Sigmoid colon (tissue), 7 donors: ENCODE measurements around the gene EPN2. TPM values are rescaled to one million over a fixed set of nuclear protein-coding genes. Genes with fewer than 3 reads are reported as not detected.
A peak's percentile ranks its signal among the peaks of the same experiment; 100 is the strongest.

ENCODE experiments used
- DNase-seq: peaks from one replicate; pipeline ENCODE4 v3.0.0-alpha.2; 2019
- H3K27ac ChIP-seq, 4 donors: fragments of 200-600 bp; sonication (generic); one replicate each; pipeline ENCODE4 v1.5.1; 2016 to 2019; ENCODE audit warnings: mild to moderate bottlenecking in 1 of 4
- H3K27me3 ChIP-seq, 3 donors: fragments of 200-600 bp; sonication (generic); one replicate each; pipeline ENCODE4 v1.5.1; 2019; ENCODE audit warnings: mild to moderate bottlenecking in 1 of 3
- H3K36me3 ChIP-seq, 4 donors: fragments of 200-600 bp; sonication (generic); one replicate each; pipeline ENCODE4 v1.5.1; 2016 to 2019
- H3K4me1 ChIP-seq, 4 donors: fragments of 200-600 bp; sonication (generic); one replicate each; pipeline ENCODE4 v1.5.1; 2017 to 2019
- H3K4me3 ChIP-seq, 4 donors: fragments of 200-600 bp; sonication (generic); one replicate each; pipeline ENCODE4 v1.5.1; 2017 to 2019; ENCODE audit warnings: mild to moderate bottlenecking in 2 of 4, moderate library complexity in 1 of 4
- H3K9me3 ChIP-seq, 4 donors: fragments of 200-600 bp in 3 of 4; sonication (generic) in 3 of 4; one replicate each; pipeline versions ENCODE4 v1.5.1 to v1.6.1; 2013 to 2019
- CTCF ChIP-seq, 4 experiments: fragments of 450-650 bp in 3 of 4; fragments of 200-600 bp in 1 of 4; IDR thresholded peaks; one replicate each; pipeline ENCODE4 v1.5.1; 2016 to 2019; ENCODE audit warnings: antibody characterized with exemption in 4 of 4, mild to moderate bottlenecking in 3 of 4, moderate library complexity in 2 of 4
- EP300 ChIP-seq, 4 donors: sonication (generic); formaldehyde crosslinking; IDR thresholded peaks; one replicate each; pipeline ENCODE4 v1.6.1; 2017; ENCODE audit warnings: antibody characterized with exemption in 4 of 4
- POLR2A ChIP-seq, 2 donors: fragments of 450-650 bp; IDR thresholded peaks; one replicate each; pipeline ENCODE4 v1.6.1; 2016; ENCODE audit warnings: antibody characterized with exemption in 2 of 2, mild to moderate bottlenecking in 2 of 2, moderate library complexity in 2 of 2
- POLR2AphosphoS5 ChIP-seq, 4 donors: sonication (generic); formaldehyde crosslinking; IDR thresholded peaks; one replicate each; pipeline ENCODE4 v1.6.1; 2017; ENCODE audit warnings: antibody characterized with exemption in 4 of 4
- WGBS, 2 donors: extraction: QIAGEN DNeasy Blood & Tissue Kit; methylation state at CpG; one replicate each; pipeline ENCODE4 v1.1.7; 2013; 5-methylcytosine and 5-hydroxymethylcytosine counted together
- intact Hi-C: fragments of 100-400 bp; cut with DNase I; formaldehyde crosslinking; loops from one replicate; pipeline ENCODE4 v1.15.1; 2023
- polyA plus RNA-seq, 3 donors: library from polyadenylated mRNA; stranded (reverse); fragments of 200-250 nt; gene quantifications; one replicate each; pipeline ENCODE4 v1.2.3, GENCODE V29; 2013
- total RNA-seq, 4 donors: library from RNA; depleted of rRNA; stranded (reverse); fragments of >200 nt; gene quantifications; one replicate each; pipeline ENCODE4 v1.1.0, GENCODE V29; 2016
- donor health status: healthy with polysubstance abuse.
- donor health status: Bipolar disorder and iron deficiency.
- donor health status: healthy.

EPN2 gene
- total and polyA plus RNA-seq, 7 donors: 12.0 to 55.4 (median 31.7) TPM

GRCh38 chr17:19361944-19362276 is 124.7 kb downstream of the EPN2 start:
- TF ChIP-seq POLR2A (IDR thresholded peaks at IDR 0.05) (no peak), CTCF (IDR thresholded peaks at IDR 0.05) (no peak), EP300 (IDR thresholded peaks at IDR 0.05) (no peak), POLR2AphosphoS5 (IDR thresholded peaks at IDR 0.05) (no peak)

GRCh38 chr17:19362277-19363113 is 125.3 kb downstream of the EPN2 start, which contains the start of gene B9D1:
Gene B9D1 (minus strand): TSS chr17:19362723. CDS start chr17:19362569, 154 bp downstream.
- intact Hi-C loops: loop anchor here (1.0 to 5.0 kb wide), 6 partner anchors 15 to 400 kb away; partner anchors contain the start of genes ALDH3A2 and RNF112
- TF ChIP-seq POLR2AphosphoS5 (IDR thresholded peaks at IDR 0.05) (peak; percentile 47 to 77 (median 70)), POLR2A (IDR thresholded peaks at IDR 0.05) (no peak), EP300 (IDR thresholded peaks at IDR 0.05) (peak in 2 of 4 donors; percentile 6 to 26), CTCF (IDR thresholded peaks at IDR 0.05) (peak; percentile 97 to 100 (median 98))
- WGBS, 2 donors: 0% methylated on average over 83 of the region's 83 CpGs

More at GRCh38 chr17:19361944-19362276, 124.7 kb downstream of the EPN2 start:
- Histone ChIP-seq H3K27ac (peak overlapping the region; percentile 85 to 91 (median 88)), H3K4me1 (peaks cover 0 to 20% (median 17%) of the 10 kb centered on the region in 4 donors), H3K36me3 (peaks cover 0 to 18% (median 2%) of the 10 kb centered on the region in 4 donors), H3K27me3 (no peaks in the 10 kb centered on the region), H3K4me3 (peak overlapping the region; percentile 65 to 83 (median 78)), H3K9me3 (no peaks in the 10 kb centered on the region)
- 7 to 26% methylated on average over 16 of the region's 16 CpGs for whole genome bisulfite sequencing, 2 donors
- no peak for DNase-seq
- intact Hi-C loops: loop anchor here (1.0 to 5.0 kb wide), 5 partner anchors 15 to 400 kb away; partner anchors contain the start of genes ALDH3A2 and RNF112

GRCh38 chr17:19363114-19363438 is 125.9 kb downstream of the EPN2 start:
- 25 to 31% methylated on average over 14 of the region's 14 CpGs for WGBS, 2 donors
- no peak for DNase-seq
- H3K27ac ChIP-seq: peak overlapping the region; percentile 85 to 91 (median 88)
- peaks cover 0 to 20% (median 17%) of the 10 kb centered on the region in 4 donors for H3K4me1 ChIP-seq
- peak overlapping the region; percentile 65 to 83 (median 78) for H3K4me3 ChIP-seq
- H3K27me3 ChIP-seq: no peaks in the 10 kb centered on the region
- H3K36me3 ChIP-seq: peaks cover 0 to 7% (median 2%) of the 10 kb centered on the region in 4 donors
- intact Hi-C loops: loop anchor here (1.0 to 5.0 kb wide), 5 partner anchors 49 to 399 kb away; partner anchors contain the start of genes ALDH3A2 and RNF112
- no peaks in the 10 kb centered on the region for H3K9me3 ChIP-seq
- TF ChIP-seq CTCF (IDR thresholded peaks at IDR 0.05) (no peak), POLR2A (IDR thresholded peaks at IDR 0.05) (no peak), EP300 (IDR thresholded peaks at IDR 0.05) (no peak), POLR2AphosphoS5 (IDR thresholded peaks at IDR 0.05) (no peak)

More at GRCh38 chr17:19362277-19363113, 125.3 kb downstream of the EPN2 start, which contains the start of gene B9D1:
- H3K4me1 ChIP-seq: peaks cover 0 to 20% (median 17%) of the 10 kb centered on the region in 4 donors
- peak within 1 kb of the TSS; percentile 85 to 91 (median 88) for H3K27ac ChIP-seq
- H3K9me3 ChIP-seq: no peaks in the 10 kb centered on the region
- H3K4me3 ChIP-seq: peak within 1 kb of the TSS; percentile 65 to 83 (median 78)
- peaks cover 0 to 12% (median 2%) of the 10 kb centered on the region in 4 donors for H3K36me3 ChIP-seq
- H3K27me3 ChIP-seq: no peaks in the 10 kb centered on the region
- DNase-seq: peak; percentile 97

GRCh38 chr17:19363460-19364035 is 126.4 kb downstream of the EPN2 start:
- H3K36me3 ChIP-seq: peaks cover 0 to 4% (median under 1%) of the 10 kb centered on the region in 4 donors
- H3K9me3 ChIP-seq: no peaks in the 10 kb centered on the region
- peak overlapping the region in 2 of 4 donors; percentile 88 to 91 for H3K27ac ChIP-seq
- no peaks in the 10 kb centered on the region for H3K27me3 ChIP-seq
- peak; percentile 56 for DNase-seq
- TF ChIP-seq CTCF (IDR thresholded peaks at IDR 0.05) (no peak), EP300 (IDR thresholded peaks at IDR 0.05) (no peak), POLR2A (IDR thresholded peaks at IDR 0.05) (no peak), POLR2AphosphoS5 (IDR thresholded peaks at IDR 0.05) (no peak)
- WGBS, 2 donors: 44 to 69% methylated on average over 6 of the region's 6 CpGs
- H3K4me1 ChIP-seq: peaks cover 0 to 20% (median 17%) of the 10 kb centered on the region in 4 donors
- intact Hi-C loops: loop anchor here (1.0 to 5.0 kb wide), 5 partner anchors 49 to 399 kb away; partner anchors contain the start of genes ALDH3A2 and RNF112
- no peak overlapping the region for H3K4me3 ChIP-seq
